Measurements from ENCODE around the gene GPC3. TPM values are rescaled to one million over a fixed set of nuclear protein-coding genes. Genes with fewer than 3 reads are reported as not detected.

GPC3 gene
- polyA plus RNA-seq, 1 of the 3 experiments (the other 2 are of a cell fraction) = 1.4 TPM

- Histone ChIP-seq H3F3A (replicated peaks; ENCODE audit: insufficient read depth) (no peaks in the 10 kb centered on the region), H4K20me1 (ENCODE audit: insufficient read depth) (no peaks in the 10 kb centered on the region), H3K9me3 (no peaks in the 10 kb centered on the region), H3K4me3 (ENCODE audit: low read depth in 2 of 2, low read length in 1 of 2) (no peak overlapping the region), H3K4me1 (ENCODE audit: control insufficient read depth in 1 of 2, insufficient read depth in 2 of 2, low read depth in 1 of 2, low read length in 1 of 2) (no peaks in the 10 kb centered on the region), H3K27ac (ENCODE audit: low read depth in 2 of 2, low read length in 1 of 2) (no peak overlapping the region), H3K4me2 (no peak overlapping the region), H3K27me3 (ENCODE audit: insufficient read depth) (no peaks in the 10 kb centered on the region; the same call in 1 of the 2 replicates), H2AFZ (ENCODE audit: low read depth) (no peak overlapping the region), H3K9ac (no peak overlapping the region), H3K36me3 (replicated peaks in 1 of 2; ENCODE audit: control insufficient read depth in 1 of 2, insufficient read depth in 2 of 2, low read length in 1 of 2) (no peaks in the 10 kb centered on the region), H3K9me2 (no peaks in the 10 kb centered on the region), H3K79me2 (ENCODE audit: insufficient read depth) (no peaks in the 10 kb centered on the region)
- ChIA-PET POLR2A (no interaction called here), CTCF (interaction anchor here (0.6 to 2.3 kb wide), 4 partner anchors 21 to 397 kb away, joined by 3 to 10 read pairs (median 5); no protein-coding TSS in a partner anchor)
- TF ChIP-seq ZBTB33 (IDR thresholded peaks at IDR 0.05; ENCODE audit: borderline replicate concordance, low read depth) = no peak
- no peak for TF ChIP-seq RXRA (IDR thresholded peaks at IDR 0.05; ENCODE audit: borderline replicate concordance, low read depth)
- no peak for TF ChIP-seq PBX3 (IDR thresholded peaks at IDR 0.05)
- no peak for TF ChIP-seq RFX5 (IDR thresholded peaks at IDR 0.05; ENCODE audit: low read length)
- no peak for TF ChIP-seq NRF1 (IDR thresholded peaks at IDR 0.05; ENCODE audit: low read depth, low read length)
- no peak for TF ChIP-seq MEF2A (IDR thresholded peaks at IDR 0.05; ENCODE audit: borderline replicate concordance, low read depth)
- TF ChIP-seq SIN3A (IDR thresholded peaks at IDR 0.05; ENCODE audit: borderline replicate concordance, low read depth, low read length) = no peak
- TF ChIP-seq TEAD4 (IDR thresholded peaks at IDR 0.05; ENCODE audit: borderline replicate concordance, insufficient read depth) = no peak
- no peak for TF ChIP-seq USF2 (IDR thresholded peaks at IDR 0.05; ENCODE audit: borderline replicate concordance, low read depth, low read length)
- TF ChIP-seq SMC3 (IDR thresholded peaks at IDR 0.05; ENCODE audit: low read depth, low read length) = no peak
- TF ChIP-seq ELF1 (IDR thresholded peaks at IDR 0.05) = no peak
- no peak for TF ChIP-seq CHD2 (IDR thresholded peaks at IDR 0.05; ENCODE audit: low read length, partially characterized antibody)
- no peak for TF ChIP-seq FOXJ3 (CRISPR knock-in tag; IDR thresholded peaks at IDR 0.05)
- no peak for TF ChIP-seq REST (IDR thresholded peaks at IDR 0.05; ENCODE audit: low read depth, low read length)
- TF ChIP-seq CTCF (IDR thresholded peaks at IDR 0.05) = no peak
- 33% methylated on average over 6 of the region's 6 CpGs for WGBS (ENCODE audit: low lambda C conversion rate)
- no peak for DNase-seq
Measured at GRCh38 chrX:133813971-133814370, 171.4 kb downstream of the GPC3 start.

Data from SK-N-SH (cell line).